GM18517 (cell line): ENCODE measurements around the gene ITGA3.

Source experiments
- ATAC-seq: cut with Tn5 transposase; IDR thresholded peaks from one replicate; pipeline ENCODE4 v1.9.1; 2021; ENCODE audit warnings: mild to moderate bottlenecking, moderate library complexity; ENCODE audit not compliant: unreplicated experiment

Gene ITGA3

DNA sequence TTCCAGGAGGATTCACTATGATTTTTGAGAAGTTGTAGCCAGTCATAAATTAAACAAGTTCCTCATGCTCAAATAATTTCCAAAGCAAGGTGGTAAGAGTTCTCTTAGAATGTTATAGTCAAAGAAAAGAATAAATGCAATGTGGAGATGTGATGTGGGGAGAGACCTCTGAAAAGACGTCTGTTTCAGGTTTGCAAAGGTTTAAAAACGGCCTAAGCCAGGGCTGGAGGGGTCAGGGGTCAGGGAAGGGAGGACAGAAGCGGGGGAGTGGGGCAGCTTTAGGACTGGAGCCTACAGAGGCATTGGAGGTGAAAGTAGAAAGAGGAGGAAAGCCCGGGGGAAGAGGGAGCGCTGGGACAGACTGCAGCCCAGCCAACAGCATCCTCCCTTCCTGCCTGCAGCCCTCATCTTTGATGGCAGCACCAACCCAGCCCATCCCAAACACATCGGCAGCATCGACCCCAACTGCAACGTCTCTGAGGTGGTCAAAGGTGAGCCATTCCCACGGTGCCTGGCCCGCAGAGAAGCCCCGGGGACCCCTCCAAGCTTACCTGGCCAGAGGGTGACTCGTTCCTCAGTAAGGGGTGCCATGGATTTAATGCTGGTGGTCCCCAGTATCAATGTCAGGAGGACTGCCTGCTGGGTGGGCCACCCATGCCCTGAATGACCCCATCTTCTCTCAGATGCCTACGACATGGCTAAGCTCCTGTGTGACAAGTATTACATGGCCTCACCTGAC is 50.7 kb downstream of the ITGA3 start:
- ATAC-seq, result no peak

DNA sequence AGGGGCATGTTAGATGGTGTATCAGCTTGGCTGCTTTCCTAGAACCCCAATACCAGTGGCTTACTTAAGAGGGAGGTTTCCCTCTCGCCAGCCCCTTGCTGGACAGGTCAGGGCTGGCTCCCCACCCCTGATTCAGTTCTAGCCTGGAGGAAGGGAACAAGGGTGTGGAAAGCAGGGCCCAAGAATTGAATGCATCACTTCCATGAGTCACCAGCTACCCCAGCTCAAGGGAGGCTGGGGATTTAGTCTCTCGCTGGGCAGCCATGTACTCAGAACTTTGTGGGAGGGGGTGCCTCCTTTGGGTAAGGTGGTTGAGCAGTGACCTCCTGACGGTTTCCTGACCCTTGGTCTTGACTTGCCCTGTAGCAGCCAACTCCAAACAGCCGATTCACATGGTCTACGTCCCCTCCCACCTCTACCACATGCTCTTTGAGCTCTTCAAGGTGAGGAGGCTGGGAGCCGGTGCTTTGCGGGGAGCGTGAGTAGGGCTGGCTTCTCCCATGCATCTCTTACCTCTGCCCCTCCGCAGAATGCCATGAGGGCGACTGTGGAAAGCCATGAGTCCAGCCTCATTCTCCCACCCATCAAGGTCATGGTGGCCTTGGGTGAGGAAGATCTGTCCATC is 52.0 kb downstream of the ITGA3 start:
- no peak for ATAC-seq

DNA sequence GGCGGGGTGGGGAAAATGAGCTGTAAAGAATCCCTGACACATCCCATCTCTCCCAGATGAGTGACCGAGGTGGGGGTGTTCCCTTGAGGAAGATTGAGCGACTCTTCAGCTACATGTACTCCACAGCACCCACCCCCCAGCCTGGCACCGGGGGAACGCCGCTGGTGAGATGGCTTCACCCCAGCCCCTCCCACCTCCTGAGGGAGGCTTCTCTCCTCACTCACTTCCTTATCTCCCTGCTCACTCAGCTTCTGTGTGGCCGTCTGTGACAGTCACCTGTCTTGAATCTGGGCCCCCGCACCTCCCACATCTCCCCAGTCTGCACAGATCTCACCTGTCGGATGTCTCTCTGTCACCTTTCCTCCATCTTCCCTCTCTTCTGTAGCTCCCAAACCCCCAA is 52.6 kb downstream of the ITGA3 start:
- no peak for ATAC-seq

DNA sequence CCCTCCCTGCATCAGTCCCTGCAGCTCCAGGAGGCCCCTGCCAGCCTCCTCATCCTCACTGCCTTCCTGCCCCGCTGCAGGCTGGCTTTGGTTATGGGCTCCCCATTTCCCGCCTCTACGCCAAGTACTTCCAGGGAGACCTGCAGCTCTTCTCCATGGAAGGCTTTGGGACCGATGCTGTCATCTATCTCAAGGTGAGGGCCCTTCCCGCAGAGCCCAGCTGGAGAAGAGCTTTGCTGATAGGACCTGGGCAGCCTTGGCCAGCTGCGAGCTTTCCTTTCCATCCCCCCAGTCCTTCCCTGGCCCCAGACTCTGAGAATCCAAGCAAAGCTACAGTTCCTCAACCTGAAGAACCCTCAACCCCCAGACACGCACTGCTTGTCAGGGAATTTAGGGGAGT is 53.3 kb downstream of the ITGA3 start:
- no peak for ATAC-seq

DNA sequence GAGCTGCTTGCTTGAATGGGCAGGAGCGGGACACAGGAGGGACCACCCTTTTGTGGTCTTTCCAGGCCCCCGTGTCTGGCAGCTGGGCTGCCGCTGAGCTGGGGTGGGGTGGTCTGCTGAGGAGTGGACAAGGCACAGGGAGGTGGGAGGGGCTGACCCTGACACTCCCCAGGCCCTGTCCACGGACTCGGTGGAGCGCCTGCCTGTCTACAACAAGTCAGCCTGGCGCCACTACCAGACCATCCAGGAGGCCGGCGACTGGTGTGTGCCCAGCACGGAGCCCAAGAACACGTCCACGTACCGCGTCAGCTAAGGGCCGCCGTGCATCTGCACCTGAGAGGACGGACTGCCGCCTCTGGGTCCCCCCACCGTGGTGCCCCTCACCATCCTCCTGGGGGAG is 53.9 kb downstream of the ITGA3 start:
- ATAC-seq, result no peak

DNA sequence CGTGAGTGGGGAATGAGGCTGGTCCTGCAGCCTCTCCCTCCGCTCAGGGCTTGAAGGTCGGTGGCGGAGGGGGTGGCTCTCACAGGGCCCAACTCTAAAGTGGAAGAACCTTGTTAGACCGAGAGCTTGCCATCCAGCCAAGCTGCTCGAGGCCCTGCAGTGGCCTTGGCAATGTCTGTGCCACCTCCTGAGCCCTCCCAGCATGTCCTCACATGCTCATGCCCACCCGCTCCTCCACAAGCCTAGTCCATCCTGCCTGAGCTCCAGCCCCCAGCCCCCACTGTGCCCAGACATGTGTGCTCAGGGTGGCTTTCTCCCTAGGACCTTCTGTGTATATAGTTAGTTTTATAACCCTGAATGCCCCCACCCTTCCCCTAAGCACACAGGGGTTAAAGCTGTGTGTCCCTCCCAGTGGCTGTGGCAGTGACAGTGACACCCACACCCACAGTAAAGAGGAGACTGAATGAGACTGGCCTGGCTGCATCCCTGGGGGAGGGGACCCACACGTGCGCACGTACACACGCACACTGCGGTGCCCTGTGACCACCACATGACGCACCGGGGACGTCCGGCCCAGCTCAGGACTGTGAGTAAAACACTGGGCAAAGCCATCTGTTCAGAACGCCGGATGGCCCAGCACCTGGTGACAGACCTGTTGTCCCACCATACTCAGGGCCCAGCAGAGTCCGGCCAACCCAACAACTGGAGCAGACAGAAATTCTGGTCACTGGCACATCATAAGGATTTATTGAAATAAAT is 54.9 kb downstream of the ITGA3 start:
- ATAC-seq, result no peak

DNA sequence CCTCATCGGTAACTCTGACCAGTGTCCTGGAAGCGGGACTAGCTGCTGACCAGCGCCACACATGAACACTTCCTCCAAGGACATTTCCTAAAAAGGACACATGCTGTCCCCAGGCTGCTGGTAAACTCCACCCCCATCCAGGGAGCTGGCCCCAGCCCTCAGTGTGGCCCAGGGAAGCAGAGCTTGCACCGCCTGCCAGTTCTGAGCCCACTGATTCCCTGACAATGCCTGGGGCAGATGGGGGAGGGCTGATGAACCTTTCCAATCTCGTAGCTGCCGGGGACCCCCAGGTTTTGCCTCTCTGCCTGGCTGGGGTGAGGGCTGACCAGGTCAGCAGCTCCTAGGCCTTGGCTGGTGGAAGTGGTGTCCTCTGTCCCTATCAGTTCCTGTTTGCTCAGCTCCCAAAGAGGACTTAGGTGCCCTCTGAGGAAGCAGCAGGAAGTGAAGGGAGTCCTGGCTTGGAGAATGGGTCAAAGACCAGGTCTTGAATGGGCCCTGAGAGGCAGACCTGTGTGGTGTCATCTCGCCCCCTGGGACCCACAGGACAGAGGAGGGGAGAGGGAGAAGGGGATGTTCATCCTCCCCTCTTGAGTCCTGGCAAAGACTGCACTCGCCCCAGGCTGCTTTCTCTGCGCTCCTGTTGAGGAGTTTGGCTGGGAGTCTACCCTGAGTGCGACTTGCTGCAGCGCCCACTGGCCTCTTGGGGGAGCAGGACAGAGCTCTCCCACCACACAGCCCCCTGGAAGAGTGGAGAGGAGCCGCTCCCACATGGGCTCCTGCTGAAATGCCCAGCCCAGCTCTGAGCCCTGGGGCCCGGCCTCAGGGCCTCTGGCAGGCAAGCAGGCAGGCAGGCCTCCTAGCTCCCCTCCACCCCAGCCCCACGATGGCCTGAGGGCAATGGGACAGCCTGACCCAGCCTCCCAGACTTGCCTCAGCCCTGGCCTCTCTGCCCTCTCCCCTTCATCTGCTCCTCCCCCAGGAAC is 56.1 kb downstream of the ITGA3 start:
- ATAC-seq, result no peak

DNA sequence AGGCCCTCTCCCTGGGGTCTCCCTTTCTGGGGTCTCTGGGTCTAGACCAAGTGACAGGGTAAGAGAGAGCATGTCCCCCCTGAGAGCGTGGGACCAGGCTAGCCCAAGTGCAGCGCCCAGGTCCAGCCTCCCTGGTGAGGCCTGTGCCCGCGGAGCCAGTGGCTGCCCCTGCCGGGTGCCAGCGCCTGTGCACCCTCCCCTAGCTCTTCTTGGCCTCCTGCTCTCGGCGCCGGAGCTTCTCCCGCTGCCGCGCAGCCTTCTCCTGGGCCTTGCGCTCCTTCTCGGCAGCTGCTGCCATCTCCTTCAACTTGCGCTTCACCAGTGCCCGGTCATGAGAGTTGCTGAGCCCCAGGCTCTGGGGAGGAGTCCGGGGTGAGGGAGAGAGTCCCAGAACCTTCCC is 56.8 kb downstream of the ITGA3 start:
- ATAC-seq, result no peak

DNA sequence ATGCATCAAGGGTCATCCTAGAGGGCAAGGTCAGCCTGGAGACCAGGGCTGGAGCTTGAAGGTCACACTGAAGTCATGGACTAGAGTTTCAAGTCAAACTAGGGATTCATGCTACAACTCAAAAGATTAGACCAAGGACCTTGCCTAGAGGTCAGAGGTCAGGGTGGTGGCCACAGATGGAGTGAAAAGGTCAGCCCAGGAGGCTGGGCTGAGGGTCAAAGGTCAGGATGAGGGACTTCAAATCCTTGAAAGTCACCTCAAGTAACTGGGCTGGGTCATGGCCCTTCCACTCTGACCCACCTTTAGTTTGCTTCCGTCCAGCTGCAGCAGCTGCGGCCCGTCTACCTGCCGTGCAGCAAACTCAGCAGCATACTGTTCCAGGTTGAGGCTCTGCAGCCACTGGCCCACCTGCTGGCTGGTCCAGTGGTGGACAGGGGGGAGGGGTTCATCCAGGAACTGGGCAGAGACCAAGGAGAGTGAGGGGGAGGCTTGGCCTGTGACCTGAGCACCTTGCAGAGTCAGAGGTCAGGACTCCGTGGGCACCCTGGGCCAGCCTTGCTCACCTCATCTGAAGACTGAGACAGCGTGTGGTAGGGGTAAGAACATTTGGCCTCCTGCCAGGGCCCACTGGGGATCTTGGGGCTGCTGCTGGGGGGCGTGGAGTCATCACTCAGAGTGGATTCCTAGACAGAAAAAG is 57.9 kb downstream of the ITGA3 start:
- ATAC-seq, result no peak

DNA sequence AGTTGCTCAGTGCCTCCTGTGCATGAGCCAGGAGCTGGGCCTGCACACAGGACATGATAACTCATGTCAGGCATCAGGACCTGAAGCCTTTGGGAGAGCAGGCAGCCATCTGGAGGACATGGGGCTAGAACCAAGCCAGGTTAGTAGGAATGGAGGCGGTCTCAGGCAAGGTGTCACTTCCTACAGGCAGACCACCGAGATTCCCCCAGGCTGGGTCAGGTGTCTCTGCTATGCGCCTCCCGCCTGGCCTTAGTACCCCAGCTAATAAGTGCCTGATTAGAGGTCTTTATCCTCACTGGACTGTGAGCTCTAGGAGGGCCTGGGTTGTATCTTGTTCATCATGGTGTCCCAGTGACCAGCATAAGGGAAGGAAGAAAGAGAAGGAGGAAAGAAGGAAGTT is 58.5 kb downstream of the ITGA3 start:
- no peak for ATAC-seq

DNA sequence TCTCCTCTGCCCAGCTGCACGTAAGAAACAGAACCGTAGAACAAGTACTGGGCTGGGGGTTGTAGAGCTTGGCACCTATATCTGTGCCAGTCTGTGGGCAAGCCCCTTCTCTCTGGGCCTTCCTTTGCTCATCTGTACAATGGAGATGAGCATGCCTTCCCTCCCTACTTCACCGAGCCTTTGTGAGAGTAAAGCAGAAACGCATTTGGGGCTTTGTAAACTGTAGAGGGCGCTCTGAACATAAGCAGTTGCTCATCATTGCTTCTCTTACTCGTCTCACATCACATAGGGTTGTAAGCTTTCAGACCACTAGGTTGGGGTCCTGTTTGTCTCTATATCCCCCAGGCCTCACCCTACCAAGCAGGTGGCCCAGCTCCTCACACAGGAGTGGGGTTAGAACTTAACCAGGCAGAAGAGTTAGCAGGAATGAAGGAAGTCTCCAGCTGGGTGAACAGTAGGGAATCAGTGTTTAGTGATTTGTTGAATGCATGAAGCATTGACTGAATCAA is 59.0 kb downstream of the ITGA3 start:
- ATAC-seq, result no peak

DNA sequence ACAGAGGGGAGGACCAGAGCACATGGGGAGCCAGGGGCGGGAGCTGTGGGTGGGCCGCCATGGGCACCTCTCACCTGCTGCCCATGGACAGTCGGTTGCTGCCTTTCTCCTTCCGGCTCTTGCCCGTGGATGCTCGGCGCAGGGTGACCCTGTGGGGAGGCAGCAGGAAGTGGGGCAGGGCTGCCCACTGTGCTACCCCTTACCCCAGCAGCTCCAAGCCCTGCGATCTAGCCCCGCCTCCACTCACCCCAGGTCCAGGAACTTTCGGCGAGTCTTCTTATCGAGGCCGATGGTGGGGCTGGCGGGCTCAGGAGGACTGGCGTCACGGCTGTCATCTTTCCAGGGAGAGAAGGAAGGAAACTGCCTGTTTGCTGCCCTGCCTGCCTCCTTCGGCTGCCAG is 59.8 kb downstream of the ITGA3 start:
- ATAC-seq, result no peak

DNA sequence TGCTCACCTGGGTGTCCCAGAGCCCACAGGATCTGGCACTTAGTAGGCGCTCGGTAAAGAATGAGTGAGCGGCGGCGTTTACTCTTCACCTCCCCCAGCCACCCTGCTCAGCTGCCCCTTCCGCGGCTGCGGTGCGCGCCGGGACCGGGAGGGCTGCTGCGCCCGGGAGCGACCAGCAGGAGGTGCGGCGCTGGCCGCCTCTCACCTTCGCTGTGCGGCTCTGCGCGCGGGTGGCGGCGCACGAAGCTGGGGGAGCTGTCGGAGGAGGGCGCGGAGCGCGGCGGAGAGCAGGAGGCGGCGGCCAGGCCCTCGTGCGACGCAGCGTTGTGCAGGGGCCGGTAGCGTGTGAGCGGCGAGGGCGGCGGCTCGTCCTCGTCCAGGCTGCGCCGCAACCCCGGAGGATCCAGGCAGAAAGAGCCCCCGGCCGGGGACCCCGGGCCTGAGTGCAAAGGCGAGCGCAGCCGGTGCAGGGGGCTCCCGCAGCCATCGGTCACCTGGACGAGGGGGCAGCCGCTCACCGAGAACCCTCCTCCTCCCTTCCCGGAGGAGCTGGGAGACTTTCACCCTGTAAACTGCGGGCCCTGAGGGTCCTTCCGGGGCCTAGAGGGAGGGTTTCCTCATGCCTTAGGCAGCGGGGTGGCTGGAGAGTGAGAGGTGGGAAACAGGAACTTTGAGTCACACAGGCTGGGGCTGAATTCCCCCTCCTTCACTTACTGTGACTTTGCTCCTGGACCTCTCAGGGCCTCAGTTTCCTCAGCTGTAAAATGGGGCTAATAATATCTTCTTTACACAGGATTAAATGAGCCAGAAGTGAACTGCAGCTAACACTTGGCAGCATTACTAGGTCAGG is 61.5 kb downstream of the ITGA3 start:
- ATAC-seq, result no peak

DNA sequence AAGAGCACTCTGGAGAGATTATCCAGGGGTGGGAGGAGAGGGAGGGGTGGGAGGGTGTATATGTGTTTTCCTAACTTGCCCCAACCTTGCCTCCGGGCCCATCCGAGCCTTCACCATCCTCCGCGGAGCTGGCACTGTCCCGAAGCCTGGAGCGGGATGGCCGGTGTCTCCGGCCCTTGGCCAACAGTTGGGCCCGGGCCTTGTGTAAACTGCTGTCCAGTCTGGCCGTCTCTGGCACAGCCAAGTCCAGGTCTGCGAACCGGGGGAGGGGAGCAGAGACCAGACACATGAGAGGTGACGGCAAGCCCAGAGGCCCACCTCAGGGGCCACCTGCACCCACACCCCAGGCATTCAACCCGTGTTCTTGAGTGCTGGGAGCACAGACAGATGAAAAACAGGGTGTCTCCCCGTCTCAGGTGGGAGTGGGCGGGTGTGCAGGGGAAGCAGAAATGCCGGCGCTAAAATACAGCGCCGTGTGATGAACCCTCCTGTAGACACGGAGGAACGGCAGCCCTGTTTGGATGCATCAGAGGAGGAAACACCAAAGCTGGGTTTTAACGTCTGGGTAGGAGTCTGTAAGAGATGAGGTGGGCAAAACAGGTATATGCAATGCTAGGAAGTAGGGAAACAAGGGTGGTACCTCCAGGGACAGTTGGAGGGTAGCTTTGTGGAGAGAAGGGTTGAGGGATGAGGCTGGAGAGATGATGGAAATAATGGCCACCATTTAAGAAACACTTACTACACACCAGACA is 62.3 kb downstream of the ITGA3 start:
- no peak for ATAC-seq

DNA sequence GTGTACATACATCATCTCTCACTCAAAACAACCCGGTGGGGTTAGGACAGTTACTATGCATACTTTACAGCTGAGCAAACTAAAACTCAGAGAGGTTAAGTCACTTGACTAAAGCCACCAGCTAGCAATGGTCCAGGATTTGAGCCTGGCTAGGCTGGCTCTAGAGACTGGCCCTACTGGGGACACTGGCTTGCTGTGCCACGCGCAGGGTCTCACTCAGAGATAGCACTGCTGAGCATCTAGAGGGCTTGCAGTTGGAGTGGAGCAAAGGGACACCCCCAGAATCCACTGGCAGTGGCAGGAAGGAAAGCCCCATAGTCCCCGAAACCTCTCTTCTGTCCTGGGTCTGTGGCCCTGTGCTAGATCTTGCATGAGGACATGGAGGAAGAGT is 62.9 kb downstream of the ITGA3 start:
- ATAC-seq, result no peak

DNA sequence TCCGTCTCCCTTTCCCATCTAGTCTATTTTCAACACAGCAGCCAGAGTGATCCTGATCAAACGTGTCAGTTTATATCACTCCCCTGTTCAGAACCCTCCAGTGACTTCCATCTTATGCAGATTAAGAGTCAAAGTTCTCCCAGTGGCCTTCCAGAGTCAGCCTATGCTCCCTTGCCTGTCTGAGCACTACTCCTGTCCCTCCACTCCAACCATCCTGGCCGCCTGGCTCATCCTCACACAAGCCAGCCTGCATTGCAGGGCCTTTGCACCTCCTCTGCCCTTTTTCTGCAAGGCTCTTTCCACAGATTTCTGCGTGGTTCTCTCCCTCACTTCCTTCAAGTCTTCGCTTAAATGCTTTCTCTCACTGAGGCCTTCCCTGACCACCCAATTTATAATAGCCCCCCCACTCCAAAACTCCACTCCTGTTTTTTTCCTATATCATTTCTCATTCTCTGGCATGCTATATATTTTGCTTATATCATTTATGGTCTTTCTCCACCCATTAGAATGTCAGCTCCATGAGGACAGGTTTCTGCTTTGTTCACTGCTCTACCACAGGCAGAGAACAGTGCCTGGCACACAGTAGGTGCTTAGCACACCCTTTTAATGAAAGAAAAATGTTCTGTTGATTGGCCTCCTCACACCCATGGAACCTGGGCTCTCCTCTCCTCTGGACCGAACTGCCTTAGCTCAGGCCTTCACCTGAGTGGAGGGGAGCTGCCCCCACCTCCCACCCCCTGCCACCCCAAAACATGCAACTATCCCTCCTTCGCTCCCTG is 64.8 kb downstream of the ITGA3 start:
- no peak for ATAC-seq

DNA sequence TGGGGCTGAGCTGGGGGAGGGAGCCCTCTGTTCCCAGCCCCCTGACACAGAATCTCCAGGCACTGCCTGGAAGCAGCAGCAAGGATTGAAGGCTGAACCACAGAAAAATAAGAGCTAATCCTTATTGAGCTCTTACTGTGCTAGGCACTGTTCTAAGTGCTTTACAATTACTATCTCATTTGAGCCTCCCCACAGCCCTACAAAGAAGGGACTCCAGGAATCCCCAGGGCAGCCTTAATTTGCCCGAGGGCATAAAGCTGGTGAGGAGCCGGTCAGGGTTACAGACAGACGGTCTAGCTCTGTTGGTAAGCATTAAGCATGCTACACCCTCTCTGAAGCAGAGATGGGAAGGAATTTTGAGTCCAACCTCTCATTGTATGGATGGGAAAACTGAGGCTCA is 67.0 kb downstream of the ITGA3 start:
- ATAC-seq, result no peak
